Right lobe of liver (tissue), 4 donors: ENCODE results near the gene SCAMP2.

ENCODE experiments used
- POLR2A ChIP-seq: fragments of 450-650 bp; IDR thresholded peaks from one replicate; pipeline ENCODE4 v1.6.1; 2017; ENCODE audit warnings: antibody characterized with exemption, mild to moderate bottlenecking
- TF ChIP-seq, protein P1 (sequence below), 4 donors: fragments of 200-600 bp in 3 of 4; fragments of 450-650 bp in 1 of 4; IDR thresholded peaks; one replicate each; pipeline versions ENCODE4 v1.5.1 to v1.8.0; 2016 to 2022; ENCODE audit warnings: antibody characterized with exemption in 4 of 4, mild to moderate bottlenecking in 2 of 4
- donor health status: DM: no; HTN: no; CAD: no.
- donor health status: DM: no; HTN: no; CAD: no.
- donor health status: DM: no; HTN: yes; CAD: no.

DNA sequence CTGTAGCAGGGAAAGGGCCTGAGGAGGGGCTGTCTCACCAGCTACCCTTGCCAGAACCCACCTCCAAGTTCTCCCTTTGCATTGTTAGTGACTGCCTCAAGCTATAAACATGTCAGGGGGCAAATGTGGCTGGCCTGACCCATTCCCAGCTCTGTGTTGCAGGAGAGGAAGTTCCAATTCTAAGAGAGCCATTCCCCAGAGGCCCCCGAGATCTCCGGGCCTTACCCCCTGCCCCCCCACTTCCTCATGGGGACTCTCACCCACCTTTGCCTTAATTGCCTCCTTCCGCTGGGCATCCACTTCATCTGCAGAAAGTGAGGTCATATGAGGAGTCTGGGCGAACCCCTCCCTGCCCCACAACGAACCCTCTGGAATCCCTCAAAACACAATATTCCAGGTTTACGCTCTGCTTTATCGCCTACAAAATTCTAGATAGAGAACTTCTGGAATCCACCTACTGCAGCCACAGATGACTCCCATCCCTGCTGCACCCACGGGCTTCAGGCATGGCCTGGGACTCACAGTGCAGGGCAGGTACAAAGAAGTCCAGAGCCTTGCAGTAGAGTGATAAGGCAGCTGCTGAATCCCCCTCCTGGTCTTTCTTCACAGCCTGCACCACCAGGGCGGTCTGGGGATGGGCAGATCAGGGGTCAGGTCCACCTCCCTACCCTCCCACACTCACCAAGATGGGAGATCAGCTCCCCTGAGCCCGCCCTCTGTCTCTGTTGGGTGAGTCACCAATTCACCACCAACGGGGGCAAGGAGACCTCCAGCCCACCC is 34.2 kb downstream of the SCAMP2 start:
- TF ChIP-seq, protein P1, sequence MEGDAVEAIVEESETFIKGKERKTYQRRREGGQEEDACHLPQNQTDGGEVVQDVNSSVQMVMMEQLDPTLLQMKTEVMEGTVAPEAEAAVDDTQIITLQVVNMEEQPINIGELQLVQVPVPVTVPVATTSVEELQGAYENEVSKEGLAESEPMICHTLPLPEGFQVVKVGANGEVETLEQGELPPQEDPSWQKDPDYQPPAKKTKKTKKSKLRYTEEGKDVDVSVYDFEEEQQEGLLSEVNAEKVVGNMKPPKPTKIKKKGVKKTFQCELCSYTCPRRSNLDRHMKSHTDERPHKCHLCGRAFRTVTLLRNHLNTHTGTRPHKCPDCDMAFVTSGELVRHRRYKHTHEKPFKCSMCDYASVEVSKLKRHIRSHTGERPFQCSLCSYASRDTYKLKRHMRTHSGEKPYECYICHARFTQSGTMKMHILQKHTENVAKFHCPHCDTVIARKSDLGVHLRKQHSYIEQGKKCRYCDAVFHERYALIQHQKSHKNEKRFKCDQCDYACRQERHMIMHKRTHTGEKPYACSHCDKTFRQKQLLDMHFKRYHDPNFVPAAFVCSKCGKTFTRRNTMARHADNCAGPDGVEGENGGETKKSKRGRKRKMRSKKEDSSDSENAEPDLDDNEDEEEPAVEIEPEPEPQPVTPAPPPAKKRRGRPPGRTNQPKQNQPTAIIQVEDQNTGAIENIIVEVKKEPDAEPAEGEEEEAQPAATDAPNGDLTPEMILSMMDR (IDR thresholded peaks at IDR 0.05), result no peak
- TF ChIP-seq POLR2A, result no peak
